GM12873 (cell line): ENCODE results near the gene MYMX.

Experiments
- CTCF ChIP-seq: IDR thresholded peaks from 2 replicates; pipeline ENCODE4 v1.5.1; 2012; ENCODE audit warnings: low read depth, mild to moderate bottlenecking, moderate library complexity, low read length, control low read depth; ENCODE audit not compliant: insufficient read depth; ENCODE audit errors: missing control alignments

The MYMX gene

GRCh38 chr6:44189257-44189656 is 27.5 kb upstream of the MYMX start:
- TF ChIP-seq CTCF: no peak

- TF ChIP-seq CTCF: no peak
These were observed 26.0 kb upstream of the MYMX start for GRCh38 chr6:44190715-44191114.

GRCh38 chr6:44192428-44193041 is 24.2 kb upstream of the MYMX start:
- no peak for TF ChIP-seq CTCF

- no peak for TF ChIP-seq CTCF
These were observed 23.3 kb upstream of the MYMX start for GRCh38 chr6:44193307-44193910.

- no peak for TF ChIP-seq CTCF
These were observed 22.4 kb upstream of the MYMX start for GRCh38 chr6:44194326-44194725.

- TF ChIP-seq CTCF: no peak
These were observed 18.0 kb upstream of the MYMX start for GRCh38 chr6:44198684-44199083.

GRCh38 chr6:44199883-44200282 is 16.8 kb upstream of the MYMX start:
- no peak for TF ChIP-seq CTCF
